GM21528 (cell line): ENCODE measurements around the gene EPHA6.
A peak's percentile ranks its signal among the peaks of the same experiment; 100 is the strongest.

Experiments used
- ATAC-seq: cut with Tn5 transposase; IDR thresholded peaks from one replicate; pipeline ENCODE4 v1.9.1; 2021; ENCODE audit warnings: mild to moderate bottlenecking, moderate library complexity; ENCODE audit not compliant: unreplicated experiment, low FRiP score

Gene EPHA6

DNA sequence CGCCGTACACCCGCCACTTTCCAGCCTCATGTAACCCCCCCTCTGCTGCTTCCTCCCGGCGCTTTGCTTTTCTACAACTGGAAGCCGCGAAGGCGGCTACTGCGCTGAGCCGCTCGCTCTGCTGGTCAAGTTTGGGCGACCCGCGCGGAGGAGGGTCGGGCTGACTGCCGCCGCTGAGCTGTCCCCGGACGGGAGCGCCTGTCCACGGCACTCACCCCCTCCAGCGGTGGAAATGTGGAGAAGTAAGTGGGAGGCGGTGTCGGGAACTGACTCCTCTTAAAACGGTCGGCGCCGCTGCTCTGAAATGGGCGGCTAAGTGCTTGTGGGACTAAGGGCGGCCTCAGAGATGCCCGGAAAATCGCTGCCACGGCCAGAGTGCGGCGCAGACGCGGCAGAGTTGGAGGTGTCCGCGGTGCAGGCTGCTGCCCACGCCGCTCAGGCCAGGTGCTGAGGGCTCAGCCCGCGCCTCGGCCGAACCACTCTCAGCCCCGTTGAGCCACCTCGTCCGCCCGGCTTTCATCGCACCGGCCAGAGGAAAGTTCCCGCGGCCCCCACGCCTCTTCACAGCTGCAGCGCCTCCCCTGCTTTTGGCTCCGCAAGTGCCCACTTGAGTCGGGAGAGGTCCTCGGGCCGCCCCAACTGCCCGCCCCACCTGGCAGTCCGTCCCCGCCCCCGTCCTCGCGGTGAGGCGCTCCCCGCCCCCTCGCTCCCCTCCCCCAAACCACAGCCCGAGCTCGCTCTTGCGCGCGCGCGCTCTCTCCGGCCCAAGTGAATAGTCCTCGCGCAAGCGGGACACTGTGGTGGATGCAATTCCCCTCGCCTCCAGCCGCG lies at the start of gene EPHA6:
Gene EPHA6 (plus strand): TSS at position 775 of the 831 bp plus-strand sequence.
- ATAC-seq: peak; percentile 40

DNA sequence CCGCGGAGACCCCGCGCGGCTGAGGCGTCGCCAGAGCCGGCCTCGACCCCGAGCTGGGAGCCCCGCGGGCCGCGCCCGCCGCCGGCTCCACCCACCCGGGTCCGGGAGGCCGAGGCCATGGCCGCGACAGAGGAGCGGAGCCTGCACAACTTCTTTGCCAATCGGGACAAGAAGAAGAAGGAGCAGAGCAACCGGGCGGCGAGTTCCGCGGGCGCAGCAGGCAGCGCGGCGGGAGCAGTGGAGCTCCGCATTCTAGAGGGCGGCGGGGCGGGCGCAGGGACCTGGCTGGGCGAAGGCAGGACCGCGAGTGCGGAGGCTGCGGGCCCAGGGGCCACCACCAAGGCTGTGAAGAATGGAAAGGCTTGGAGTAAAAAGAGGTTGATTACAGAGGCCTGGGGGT lies 37.6 kb upstream of the EPHA6 start:
- no peak for ATAC-seq

DNA sequence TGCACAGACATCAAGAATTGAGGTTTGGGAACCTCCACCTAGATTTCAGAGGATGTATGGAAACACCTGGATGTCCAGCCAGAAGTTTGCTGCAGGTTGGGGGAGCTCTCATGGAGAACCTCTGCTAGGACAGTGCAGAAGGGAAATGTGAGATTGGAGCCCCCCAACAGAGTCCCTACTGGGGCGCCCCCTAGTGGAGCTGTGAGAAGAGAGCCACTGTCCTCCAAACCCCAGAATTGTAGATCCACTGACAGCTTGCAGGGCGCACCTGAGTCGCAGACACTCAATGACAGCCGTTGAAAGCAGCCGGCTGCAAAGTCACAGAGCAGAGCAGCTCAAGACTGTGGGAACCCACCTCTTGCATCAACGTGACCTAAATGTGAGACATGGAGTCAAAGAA lies 34.6 kb upstream of the EPHA6 start:
- no peak for ATAC-seq

DNA sequence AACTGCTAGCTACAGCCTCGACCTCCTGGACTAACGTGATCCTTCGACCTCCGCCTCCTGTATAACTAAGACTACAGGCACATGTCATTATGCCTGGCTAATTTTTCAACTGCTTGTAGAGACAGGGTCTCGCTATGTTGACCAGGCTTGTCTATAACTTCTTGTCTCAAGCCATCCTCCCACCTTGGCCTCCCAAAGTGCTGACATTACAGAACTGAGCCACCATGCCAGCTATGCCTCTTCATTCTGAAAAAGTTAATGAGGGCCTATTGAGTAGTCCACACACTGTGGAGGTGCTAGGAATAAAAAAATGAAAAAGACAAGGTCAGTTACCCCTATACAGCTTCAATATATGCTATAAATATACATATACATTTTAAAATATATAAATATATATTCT lies 18.3 kb upstream of the EPHA6 start:
- ATAC-seq: no peak

DNA sequence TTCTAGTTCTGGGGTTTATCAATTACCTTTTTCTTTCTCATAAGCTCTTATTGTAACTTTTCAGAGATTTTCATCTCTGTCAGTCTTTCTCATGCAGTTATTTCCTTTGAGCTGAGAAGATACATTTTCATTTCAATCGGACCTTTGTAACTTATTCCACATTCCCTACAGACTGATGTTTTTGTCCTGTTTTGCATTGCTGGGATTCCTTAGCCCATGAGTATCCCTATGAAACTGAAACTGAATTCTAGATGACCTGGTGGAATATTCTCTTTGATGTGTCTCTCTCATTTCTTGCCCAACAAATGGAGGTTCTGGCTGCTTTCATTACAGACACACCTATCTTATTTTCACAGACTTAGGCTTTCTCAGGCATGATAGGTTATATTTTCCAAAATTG lies 10.5 kb upstream of the EPHA6 start:
- ATAC-seq: no peak

DNA sequence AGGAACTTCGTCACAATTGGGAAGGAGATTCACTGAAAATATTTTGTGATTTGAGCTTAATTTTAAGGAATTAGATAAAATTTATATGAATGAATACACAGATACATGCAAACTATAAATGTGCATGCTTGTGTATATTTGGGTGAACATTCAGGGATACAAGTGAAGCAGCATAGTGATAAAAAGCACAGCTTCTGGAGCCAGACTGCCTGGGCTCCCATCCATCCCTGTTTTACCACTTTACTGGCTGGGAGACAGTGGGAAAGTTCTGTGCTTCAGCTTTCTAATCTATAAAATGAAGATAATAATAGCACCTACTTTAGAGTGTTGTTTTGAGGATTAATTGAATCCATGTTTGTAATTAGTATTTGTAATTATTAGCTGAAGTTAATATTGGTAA lies 8.1 kb upstream of the EPHA6 start:
- no peak for ATAC-seq

DNA sequence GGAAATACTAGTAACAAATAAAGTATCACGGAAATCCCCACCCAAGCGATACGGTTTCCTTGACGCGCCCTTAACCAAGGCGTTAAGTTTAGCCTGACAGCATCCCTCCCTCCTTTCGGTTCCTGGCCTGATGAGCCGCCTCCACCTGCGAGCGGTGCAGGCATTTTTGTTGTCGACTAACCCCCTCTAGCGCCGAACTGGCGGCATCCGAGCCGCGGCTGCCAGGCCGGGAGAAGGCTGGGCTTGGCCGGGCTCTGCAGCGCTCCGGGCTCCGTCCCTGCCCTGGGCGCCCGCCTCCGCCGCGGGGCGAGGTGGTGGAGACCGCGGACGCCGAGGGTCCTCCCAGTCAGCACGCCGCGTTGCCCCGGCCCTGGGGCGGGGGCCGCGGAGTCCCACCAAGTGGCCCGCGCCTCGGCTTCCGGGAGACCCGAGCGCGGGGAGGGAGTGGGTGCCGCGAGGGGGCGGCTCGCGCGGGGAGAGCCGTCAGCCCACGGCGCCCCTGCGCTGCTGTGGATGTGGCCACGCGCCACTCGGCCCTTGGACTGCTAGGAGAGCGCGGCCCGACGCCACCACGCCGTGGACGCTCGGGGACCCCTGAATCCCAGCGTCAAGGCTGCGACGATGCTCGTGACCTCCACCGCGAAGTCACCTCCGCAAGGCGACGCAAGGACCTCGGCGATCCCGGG lies 1.1 kb upstream of the EPHA6 start:
- peak; percentile 99 for ATAC-seq

DNA sequence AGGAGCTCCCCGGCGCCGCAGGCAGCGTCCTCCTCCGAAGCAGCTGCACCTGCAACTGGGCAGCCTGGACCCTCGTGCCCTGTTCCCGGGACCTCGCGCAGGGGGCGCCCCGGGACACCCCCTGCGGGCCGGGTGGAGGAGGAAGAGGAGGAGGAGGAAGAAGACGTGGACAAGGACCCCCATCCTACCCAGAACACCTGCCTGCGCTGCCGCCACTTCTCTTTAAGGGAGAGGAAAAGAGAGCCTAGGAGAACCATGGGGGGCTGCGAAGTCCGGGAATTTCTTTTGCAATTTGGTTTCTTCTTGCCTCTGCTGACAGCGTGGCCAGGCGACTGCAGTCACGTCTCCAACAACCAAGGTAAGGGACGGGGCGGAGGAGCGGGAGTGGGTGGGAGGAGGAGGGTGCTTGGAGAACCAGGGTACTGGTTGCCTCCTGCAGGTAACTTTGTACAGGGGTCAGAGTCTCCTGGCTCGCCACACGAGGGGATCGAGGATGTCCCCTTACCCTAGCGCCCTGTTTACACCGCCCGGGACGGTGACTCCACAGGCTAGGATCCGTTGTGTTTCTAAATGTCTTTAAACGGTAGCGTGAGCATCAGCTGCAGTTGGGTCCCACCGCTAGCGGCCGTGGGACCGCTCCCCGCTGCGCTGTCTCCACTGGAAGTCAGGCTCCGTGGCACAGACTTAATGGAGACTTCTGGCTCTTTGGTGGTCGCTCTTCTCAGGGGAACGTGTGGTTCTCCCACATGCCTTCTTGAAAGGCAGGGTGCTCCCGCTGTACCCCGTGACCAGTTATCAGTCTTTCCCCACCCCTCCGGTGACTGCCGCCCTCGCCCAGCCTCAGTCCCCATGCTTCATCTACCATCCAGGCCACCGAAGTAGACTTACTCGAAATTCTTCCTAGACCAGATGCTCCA lies 515 bp downstream of the EPHA6 start:
- no peak for ATAC-seq

DNA sequence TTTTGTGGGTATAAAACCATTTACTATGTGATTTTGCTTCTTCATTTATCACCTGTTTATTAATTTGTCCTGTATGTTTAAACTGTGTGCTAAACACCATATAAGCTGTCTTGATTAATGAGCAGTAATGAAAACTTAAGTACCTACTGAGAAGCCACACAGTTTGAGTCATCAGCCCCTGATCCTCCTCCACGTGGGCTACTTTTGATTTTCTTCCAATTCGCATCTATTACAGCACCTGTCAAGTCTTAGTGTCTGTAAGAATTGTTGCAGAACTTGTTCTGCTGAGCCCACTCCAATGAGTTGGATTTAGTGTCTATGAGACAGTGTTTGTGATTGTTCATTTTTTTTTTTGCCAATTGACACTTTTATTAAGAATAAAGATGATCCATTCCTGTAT lies 16.8 kb downstream of the EPHA6 start:
- ATAC-seq: no peak

DNA sequence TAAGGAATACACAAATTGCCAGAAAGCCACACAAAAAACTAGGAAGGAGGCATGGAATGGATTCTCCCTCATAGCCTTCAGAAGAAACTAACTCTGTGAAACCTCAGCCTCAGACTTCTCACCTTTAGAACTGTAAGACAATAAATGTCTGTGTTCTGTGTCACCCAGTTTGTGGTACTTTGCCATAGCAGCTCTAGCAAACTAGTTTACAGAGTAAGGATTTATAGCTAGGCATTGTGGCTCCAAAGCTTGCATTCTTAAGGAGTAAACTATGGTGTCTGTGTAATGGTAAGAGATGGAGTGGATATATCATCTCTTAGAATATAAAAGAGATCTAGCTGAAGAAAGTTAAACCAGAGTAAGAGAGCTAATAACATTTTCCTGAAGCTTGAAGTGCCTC lies 18.9 kb downstream of the EPHA6 start:
- no peak for ATAC-seq

DNA sequence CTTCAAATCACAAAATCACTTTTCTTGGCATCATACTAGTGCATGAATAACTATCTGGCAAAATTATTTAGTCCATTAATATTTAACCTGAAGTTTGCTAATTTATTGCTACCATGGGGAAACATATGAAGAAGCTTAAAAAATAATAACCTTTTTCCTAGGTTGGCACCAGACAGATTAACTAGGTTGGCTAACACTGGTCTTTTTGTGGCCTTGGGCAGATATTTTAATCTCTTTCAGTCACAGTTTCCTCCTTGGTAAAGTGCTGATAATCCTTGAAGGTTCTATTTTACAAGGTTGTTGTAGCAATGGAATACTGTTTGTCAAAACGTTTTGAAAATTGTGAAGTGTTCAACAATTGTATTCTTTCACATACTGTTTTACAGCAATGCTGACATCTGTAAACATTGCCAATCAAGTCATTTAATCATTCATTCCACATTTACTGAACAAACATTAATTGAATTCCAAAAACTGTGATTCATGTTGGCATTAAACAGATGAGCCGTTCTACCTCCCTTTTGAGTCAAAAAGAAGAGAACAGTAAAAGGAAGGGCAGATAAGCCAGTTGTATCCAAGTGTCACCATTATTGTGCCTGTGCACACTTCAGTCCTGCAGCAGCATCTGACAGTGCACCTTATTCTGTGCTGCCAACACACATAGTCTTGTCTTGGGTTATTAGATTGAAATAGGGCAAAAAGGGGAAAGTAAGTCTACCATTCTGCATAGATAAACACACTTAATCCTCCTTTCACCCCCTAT lies 21.9 kb downstream of the EPHA6 start:
- ATAC-seq: no peak

DNA sequence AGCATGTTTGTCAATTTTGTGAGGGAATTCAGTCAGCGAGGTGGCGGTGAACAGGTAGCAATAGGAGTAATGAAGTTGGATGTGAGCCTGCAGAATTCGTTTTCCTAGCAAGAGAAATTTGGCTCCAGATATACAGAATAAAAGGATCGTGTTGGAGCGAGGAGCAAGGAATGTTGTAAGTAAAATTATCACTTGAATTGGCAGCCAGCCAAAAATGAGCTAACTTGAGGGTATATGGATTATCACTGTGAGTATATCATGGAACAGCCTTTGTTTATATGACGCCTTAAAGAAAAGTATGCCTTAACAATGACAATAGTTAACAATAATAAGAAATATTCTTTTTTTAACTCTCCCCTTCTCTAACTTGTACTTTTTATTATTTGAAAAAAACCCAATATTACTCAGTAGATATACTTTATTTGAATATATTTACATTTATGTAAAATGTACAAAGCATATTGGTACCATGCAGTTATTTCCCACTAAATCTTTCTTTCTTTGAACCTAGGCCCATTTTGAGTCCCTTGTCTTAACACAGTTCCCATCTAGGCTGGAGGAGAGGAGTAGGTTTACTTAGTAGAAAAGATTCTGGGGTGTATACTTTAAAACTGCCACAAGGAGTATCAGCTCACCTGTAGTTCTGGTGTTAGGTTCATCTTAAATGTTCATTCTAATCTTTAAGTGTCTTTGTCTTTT lies 29.3 kb downstream of the EPHA6 start:
- ATAC-seq: no peak

DNA sequence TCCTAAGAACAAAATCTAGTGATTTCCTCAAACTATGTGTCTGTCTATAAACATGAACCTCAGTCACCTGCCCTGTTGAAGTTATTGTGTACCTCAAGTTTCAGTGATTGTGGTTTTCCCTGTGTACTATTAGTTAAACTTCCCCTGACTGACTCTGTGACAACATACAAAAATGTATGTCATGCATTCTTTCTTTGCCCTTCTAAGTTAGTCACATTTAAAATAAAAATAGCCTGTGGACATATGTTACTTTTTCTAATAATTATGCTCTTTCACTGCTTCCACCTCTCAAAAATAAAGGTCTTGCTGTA lies 29.8 kb downstream of the EPHA6 start:
- no peak for ATAC-seq

DNA sequence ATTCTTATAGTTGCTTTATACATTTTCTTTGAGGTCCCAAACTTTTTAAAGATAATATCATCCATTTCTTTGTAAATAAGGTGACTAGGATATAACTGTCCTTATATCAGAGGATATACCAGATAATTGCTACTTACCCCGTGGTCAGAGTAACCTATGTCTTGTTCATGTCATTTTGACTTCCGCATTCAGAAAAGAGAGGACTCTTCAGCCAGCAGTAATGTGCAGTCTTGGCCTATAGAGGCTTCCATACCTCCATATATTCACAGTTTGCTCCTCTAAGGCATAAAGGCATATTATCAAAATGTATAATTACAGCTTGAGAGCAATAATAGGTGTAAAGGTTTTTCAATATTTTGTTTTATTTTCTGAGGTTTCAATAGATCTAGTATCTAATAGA lies 38.5 kb downstream of the EPHA6 start:
- ATAC-seq: no peak

DNA sequence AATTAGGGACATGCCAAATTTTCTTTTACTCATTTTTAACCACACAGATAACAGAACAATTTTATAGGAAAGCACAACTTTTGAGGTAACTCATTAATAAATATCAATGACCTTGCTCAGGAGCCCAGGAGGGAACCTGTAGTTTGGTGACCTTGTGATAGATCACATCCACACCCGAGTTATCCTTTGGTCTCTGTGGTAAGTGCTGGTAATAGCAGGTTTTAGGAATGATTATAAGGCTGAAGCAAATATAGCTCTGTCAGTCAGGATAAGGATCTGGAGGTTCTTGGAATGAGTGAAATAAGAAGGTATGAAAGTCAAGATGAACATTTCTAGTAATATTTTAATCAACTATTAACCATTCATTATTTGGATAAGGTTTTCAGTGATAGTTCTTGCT lies 46.5 kb downstream of the EPHA6 start:
- no peak for ATAC-seq

DNA sequence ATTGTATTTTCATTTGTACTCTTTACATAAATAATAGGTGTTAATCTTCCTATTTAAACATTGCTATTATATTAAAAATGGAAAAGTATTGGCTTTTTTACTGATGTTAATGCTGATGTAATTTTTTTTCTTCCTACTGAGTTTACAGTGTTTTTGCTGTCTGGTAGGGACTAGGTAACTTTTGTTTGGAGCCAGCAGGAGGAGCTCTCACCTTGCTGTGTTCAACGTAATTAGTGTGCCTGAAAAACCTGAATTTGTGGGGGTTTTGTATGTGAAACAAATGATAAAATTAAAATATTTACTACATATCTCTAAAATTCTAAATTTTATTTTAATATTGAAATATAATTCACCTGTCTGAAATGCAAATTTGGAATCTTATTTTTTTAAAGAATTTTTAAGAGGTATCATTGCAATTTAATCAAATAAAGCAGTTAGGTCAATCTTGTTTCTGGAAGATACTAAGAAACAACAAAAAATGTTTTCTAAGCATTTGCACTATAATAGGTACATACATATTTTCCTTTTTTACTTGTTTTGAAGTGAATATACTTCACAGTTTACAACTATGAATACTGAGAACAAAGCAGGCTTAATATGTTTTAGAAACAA lies 48.8 kb downstream of the EPHA6 start:
- no peak for ATAC-seq

DNA sequence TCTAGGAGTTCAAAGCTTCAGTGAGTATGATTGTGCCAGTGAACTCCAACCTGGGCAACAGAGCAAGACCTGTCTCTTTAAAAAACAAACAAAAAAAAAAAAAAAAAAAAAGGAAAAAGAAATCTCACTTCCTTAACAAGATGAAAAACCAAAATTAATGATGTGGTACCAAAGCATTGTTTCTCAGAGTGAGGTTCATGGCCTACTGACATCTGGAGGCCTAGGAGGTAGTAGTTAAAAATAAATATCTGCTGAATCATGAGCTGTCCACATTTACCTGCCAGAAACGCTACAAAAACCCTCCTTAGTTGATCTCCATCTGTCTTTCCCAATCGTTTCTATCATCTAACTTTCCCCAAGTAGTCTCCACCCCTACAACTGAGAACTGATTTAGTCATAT lies 51.2 kb downstream of the EPHA6 start:
- no peak for ATAC-seq

DNA sequence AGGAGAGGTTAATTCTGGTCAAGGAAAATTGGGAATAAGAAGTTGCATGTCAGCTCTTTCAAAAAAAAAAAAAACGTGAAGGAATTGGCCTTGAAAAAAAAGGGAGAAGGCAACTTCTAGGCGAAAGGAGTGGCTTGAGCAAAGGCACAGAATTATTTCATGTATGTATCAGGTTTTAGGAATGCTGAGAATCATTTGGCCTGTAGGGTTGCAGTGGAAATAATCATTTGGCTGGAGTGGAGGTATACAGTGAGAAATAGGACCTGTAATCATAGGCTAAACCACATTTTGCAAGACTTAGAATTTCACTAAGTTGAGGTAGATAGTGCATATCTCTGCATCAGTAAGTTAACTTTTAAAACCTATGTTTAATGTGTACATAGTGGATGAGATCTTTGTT lies 54.9 kb downstream of the EPHA6 start:
- ATAC-seq: no peak

DNA sequence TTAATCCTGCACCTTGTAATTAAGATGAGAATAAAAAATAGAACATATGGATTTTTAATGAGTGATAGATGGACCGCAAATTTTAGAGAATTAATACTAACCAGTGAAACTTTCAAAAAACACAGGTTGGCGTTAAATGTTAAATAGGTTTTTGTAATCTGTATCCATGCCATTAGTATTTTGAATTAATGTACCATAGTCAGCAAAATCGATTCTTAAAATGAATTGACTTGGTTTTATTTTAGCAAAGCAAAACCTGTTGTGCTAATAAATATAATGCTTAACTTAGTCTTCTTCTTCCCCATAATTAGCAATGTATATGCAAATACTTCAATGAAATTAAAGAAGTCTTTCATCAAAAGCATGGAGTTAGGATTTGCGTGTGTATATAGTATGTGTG lies 63.1 kb downstream of the EPHA6 start:
- ATAC-seq: no peak

DNA sequence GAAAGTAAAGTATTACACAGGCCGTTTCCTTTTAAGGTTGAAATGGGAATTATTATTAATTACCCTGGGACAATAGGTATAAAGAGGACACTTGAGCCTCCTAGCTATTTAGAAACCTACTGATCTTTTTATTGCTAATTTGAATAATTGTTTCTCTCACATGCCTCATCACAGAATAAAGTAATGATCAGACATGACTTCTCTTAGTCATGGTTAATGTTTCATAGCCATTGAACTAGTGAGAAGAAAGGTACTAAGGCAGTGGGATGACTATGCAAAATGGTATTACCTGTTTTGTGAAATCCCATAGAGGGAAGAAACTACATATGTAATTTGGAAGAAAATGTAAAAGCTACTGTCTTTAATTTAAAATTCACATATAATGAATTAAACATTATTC lies 85.6 kb downstream of the EPHA6 start:
- no peak for ATAC-seq
